Measurements from ENCODE around the gene G6PC1. TPM values are rescaled to one million over a fixed set of nuclear protein-coding genes. Genes with fewer than 3 reads are reported as not detected.
"Not testable (repeated sequence)": the region's sequence is repeated elsewhere in the genome, so short reads cannot be mapped to it uniquely, and the experiment has no call there.

The G6PC1 gene
- total and polyA plus RNA-seq, 2 of the 4 experiments (the other 2 are of a cell fraction): not detected

DNA sequence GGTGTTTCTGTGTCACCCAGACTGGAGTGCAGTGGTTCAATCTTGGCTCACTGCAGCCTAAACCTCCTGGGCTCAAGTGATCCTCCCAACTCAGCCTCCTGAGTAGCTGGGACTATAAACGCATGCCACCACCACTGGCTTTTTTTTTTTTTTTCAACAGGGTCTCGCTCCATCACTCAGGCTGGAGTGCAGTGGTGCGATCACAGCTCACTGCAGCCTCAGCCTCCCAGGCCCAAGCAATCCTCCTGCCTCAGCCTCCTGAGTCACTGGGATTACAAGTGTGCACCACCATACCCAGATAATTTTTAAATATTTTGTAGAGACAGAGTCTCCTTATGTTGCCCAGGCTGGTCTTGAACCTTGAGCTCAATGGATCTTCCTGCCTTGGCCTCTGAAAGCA, 14.8 kb upstream of the G6PC1 start:
- H3K9me3 ChIP-seq (ENCODE audit: control insufficient read depth, insufficient read depth, low read length); H2BK5ac ChIP-seq (ENCODE audit: low read depth, low read length, poor library complexity, severe bottlenecking); H2AK9ac ChIP-seq (replicated peaks; ENCODE audit: low read depth, low read length, poor library complexity); H2AK5ac ChIP-seq (ENCODE audit: low read depth, low read length); H3K27ac ChIP-seq (ENCODE audit: insufficient read depth, low read length); H3K79me1 ChIP-seq (ENCODE audit: low read depth in 1 of 2, low read length in 2 of 2); H3K4me3 ChIP-seq (ENCODE audit: insufficient read depth, low read depth, low read length); H3K14ac ChIP-seq (replicated peaks; ENCODE audit: low read depth, low read length); H4K91ac ChIP-seq (ENCODE audit: insufficient read depth, low read depth, low read length); DNase-seq; H3K9ac ChIP-seq (ENCODE audit: low read depth, low read length); H2AFZ ChIP-seq (replicated peaks; ENCODE audit: low read length, poor library complexity); H3K36me3 ChIP-seq (ENCODE audit: control insufficient read depth, insufficient read depth, low read length); H3K4me1 ChIP-seq (ENCODE audit: control insufficient read depth, insufficient read depth, low read length); H4K8ac ChIP-seq (ENCODE audit: low read depth in 2 of 2, low read length in 2 of 2); H4K5ac ChIP-seq (ENCODE audit: low read depth, low read length); H2BK15ac ChIP-seq (ENCODE audit: low read depth, low read length); POLR2A ChIA-PET (ENCODE audit: unreplicated experiment); H2BK120ac ChIP-seq (ENCODE audit: low read depth, low read length); H4K20me1 ChIP-seq (ENCODE audit: insufficient read depth, low read length); H3K56ac ChIP-seq (ENCODE audit: extremely low read depth, insufficient read depth, low read length); ATAC-seq (ENCODE audit: low read depth); intact Hi-C loops (cut with micrococcal nuclease); H3K18ac ChIP-seq (ENCODE audit: low read depth, low read length); H3K4me2 ChIP-seq (ENCODE audit: low read depth, low read length); CTCF ChIA-PET; H3K9me1 ChIP-seq (ENCODE audit: insufficient read depth, low read length); dilution Hi-C loops (cut with HindIII; ENCODE audit: low sequenced_read_pairs, unreplicated experiment); H3K23ac ChIP-seq (ENCODE audit: low read depth, low read length); H3K4ac ChIP-seq (ENCODE audit: low read depth, low read length); H2BK20ac ChIP-seq (ENCODE audit: low read depth, low read length); BruUV-seq (replicated peaks): not testable (repeated sequence)
- in situ Hi-C loops (cut with MboI; ENCODE audit: low sequenced_read_pairs): loop anchor here (25.0 kb wide), 1 partner anchor 426 kb away; no protein-coding TSS in a partner anchor
- WGBS, 2 experiments (ENCODE audit: extremely low coverage in 2 of 2, insufficient read length in 1 of 2): 100% methylated on average over 1 of the region's 3 CpGs; no CpG with 5 or more reads in 1 of the 2 experiments
- H3K27me3 ChIP-seq (ENCODE audit: control insufficient read depth, insufficient read depth, low read length): peaks cover 17% of the 10 kb centered on the region
